Calu3 (cell line): ENCODE results near the gene CNTNAP2. TPM values are rescaled to one million over a fixed set of nuclear protein-coding genes. Genes with fewer than 3 reads are reported as not detected.

Source experiments
- BruUV-seq: library from RNA; stranded (reverse); fragments of 400-500 nt; replicated peaks from 2 replicates; lab custom pipeline; 2021; lab: Mats Ljungman, UMichigan
- CTCF ChIA-PET: fragments of 300-600 bp; sonication (Branson Sonifier 250); formaldehyde crosslinking; loops from one replicate; lab custom pipeline; 2022; ENCODE audit warnings: antibody characterized with exemption; lab: Charles Lee
- DNase-seq: peaks from one replicate; pipeline ENCODE4 v3.0.0; 2022
- H3K27ac Mint-ChIP-seq: one replicate; pipeline ENCODE4 v1.8.0; 2022; ENCODE audit warnings: mixed read lengths; ENCODE audit not compliant: unreplicated experiment
- H3K27me3 Mint-ChIP-seq: one replicate; pipeline ENCODE4 v1.8.0; 2022; ENCODE audit warnings: mixed read lengths; ENCODE audit not compliant: unreplicated experiment
- H3K36me3 Mint-ChIP-seq: one replicate; pipeline ENCODE4 v1.8.0; 2022; ENCODE audit warnings: mild to moderate bottlenecking, moderate library complexity, mixed read lengths; ENCODE audit not compliant: insufficient read depth, unreplicated experiment
- H3K4me1 Mint-ChIP-seq: one replicate; pipeline ENCODE4 v1.8.0; 2022; ENCODE audit warnings: mild to moderate bottlenecking, low read depth, mixed read lengths; ENCODE audit not compliant: unreplicated experiment
- H3K4me3 Mint-ChIP-seq: one replicate; pipeline ENCODE4 v1.8.0; 2022; ENCODE audit warnings: mild to moderate bottlenecking, low read depth, moderate library complexity, mixed read lengths; ENCODE audit not compliant: unreplicated experiment
- H3K9me3 Mint-ChIP-seq: one replicate; pipeline ENCODE4 v1.8.0; 2022; ENCODE audit warnings: low read depth, mixed read lengths; ENCODE audit not compliant: unreplicated experiment
- intact Hi-C: fragments of 100-400 bp; cut with micrococcal nuclease; formaldehyde crosslinking; loops from one replicate; pipeline ENCODE4 v1.10.0; 2022; ENCODE audit not compliant: unreplicated experiment
- total RNA-seq: library from RNA; stranded (reverse); gene quantifications from 2 replicates; pipeline ENCODE4 v1.2.3, GENCODE V29; 2022
- TF ChIP-seq, protein P1 (sequence below): fragments of 200-600 bp; IDR thresholded peaks from one replicate; pipeline ENCODE4 v1.8.0; 2022; ENCODE audit warnings: antibody characterized with exemption; ENCODE audit not compliant: unreplicated experiment

CNTNAP2 gene
- total RNA-seq, 1 experiment from 2014 or later, result 1.1 TPM

DNA sequence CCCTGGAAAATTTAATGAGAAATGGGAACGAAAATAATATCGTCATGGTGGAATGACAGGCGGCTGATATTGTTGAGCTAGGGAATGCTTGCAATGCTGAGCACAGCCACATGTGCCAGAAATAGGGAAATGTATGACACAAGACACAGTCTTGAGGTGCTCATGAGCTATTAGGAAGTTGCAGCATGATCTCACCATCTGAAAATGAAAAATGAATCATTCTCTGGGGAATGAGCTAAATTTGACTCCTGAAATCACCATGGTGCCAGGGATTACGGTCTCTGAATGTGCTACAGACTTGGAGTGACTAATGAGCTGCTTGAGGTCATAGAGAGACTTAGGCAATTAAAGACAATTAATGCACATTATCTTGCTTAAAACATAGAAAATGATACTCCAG lies 845.0 kb downstream of the CNTNAP2 start:
- H3K4me1 Mint-ChIP-seq, result no peaks in the 10 kb centered on the region
- no peaks in the 10 kb centered on the region for H3K27me3 Mint-ChIP-seq
- no TSS peak for BruUV-seq
- H3K27ac Mint-ChIP-seq, result no peak overlapping the region
- intact Hi-C loops, result no loop called here
- TF ChIP-seq, protein P1, sequence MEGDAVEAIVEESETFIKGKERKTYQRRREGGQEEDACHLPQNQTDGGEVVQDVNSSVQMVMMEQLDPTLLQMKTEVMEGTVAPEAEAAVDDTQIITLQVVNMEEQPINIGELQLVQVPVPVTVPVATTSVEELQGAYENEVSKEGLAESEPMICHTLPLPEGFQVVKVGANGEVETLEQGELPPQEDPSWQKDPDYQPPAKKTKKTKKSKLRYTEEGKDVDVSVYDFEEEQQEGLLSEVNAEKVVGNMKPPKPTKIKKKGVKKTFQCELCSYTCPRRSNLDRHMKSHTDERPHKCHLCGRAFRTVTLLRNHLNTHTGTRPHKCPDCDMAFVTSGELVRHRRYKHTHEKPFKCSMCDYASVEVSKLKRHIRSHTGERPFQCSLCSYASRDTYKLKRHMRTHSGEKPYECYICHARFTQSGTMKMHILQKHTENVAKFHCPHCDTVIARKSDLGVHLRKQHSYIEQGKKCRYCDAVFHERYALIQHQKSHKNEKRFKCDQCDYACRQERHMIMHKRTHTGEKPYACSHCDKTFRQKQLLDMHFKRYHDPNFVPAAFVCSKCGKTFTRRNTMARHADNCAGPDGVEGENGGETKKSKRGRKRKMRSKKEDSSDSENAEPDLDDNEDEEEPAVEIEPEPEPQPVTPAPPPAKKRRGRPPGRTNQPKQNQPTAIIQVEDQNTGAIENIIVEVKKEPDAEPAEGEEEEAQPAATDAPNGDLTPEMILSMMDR, result no peak
- H3K36me3 Mint-ChIP-seq, result no peaks in the 10 kb centered on the region
- CTCF ChIA-PET, result no interaction called here
- DNase-seq, result no peak
- no peak overlapping the region for H3K4me3 Mint-ChIP-seq
- peaks cover 9% of the 10 kb centered on the region for H3K9me3 Mint-ChIP-seq

DNA sequence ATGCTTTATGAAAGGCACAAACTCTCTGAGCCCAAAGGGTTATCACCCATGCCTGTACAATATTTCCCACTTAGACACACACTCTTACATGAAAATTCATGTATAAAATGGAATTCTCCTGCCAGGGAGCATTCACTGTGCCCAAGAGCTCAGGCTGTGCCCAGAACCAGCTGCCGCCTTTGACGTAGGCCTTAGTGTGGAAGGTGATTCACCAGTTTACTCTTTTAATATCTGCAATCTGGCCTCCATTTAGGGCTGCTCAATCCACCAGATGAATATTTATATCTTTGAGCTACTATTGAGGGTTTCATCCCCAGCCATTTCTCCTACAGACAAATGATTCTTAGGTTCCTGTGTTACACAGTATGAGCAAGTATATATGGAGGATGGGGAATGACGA lies 849.7 kb downstream of the CNTNAP2 start:
- Mint-ChIP-seq H3K4me1 (no peaks in the 10 kb centered on the region), H3K27ac (no peak overlapping the region), H3K27me3 (no peaks in the 10 kb centered on the region), H3K4me3 (no peak overlapping the region), H3K36me3 (no peaks in the 10 kb centered on the region), H3K9me3 (peaks cover 3% of the 10 kb centered on the region)
- CTCF ChIA-PET, result no interaction called here
- BruUV-seq, result no TSS peak
- TF ChIP-seq, protein P1, result no peak
- DNase-seq, result no peak
- intact Hi-C loops, result no loop called here

DNA sequence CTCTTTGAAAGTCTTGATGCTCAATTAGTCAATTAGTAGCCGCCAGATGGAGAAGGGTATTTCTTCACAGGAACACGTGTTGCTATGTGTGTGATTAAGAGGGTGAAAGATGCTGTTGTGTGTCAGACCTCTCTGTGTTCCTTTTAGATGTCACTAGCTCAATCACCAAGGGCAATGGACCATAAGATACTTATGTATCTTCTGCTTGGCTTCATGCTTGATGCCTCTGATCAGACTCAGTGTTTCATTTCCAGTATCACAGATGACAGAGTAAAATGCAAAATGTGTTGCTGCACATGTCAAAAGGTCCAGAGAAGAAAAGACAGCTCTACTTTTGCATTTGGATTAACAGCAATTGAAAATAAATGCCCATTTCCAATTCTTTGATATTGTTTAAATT lies 865.9 kb downstream of the CNTNAP2 start:
- Mint-ChIP-seq H3K27ac (no peak overlapping the region), H3K9me3 (peaks cover 17% of the 10 kb centered on the region), H3K4me3 (no peak overlapping the region), H3K36me3 (no peaks in the 10 kb centered on the region), H3K27me3 (no peaks in the 10 kb centered on the region), H3K4me1 (no peaks in the 10 kb centered on the region)
- CTCF ChIA-PET, result interaction anchor here (0.6 kb wide), 1 partner anchor 1520 kb away, joined by 3 read pairs; no protein-coding TSS in a partner anchor
- BruUV-seq, result no TSS peak
- no peak for DNase-seq
- intact Hi-C loops, result no loop called here
- TF ChIP-seq, protein P1, result no peak

DNA sequence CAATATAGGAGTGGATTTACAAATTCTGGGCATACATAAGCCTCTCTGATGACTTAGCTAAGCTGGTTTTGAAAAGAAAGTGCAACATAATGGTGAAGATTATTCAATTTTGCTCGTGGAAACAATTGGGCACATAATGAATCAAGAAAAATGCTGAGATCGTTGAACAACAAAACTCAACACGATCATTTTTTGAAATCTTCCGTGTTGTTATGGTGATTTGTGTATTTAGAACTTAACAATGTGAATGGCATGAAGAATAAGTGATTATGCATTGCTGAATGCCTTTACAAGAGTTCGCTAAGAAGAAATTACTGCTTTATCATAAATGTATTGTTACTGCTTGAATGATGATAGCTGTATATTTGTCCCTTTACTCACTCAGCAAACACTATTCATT lies 875.0 kb downstream of the CNTNAP2 start:
- Mint-ChIP-seq H3K4me3 (no peak overlapping the region), H3K4me1 (no peaks in the 10 kb centered on the region), H3K27ac (no peak overlapping the region), H3K36me3 (no peaks in the 10 kb centered on the region), H3K27me3 (no peaks in the 10 kb centered on the region), H3K9me3 (peaks cover 13% of the 10 kb centered on the region)
- BruUV-seq, result no TSS peak
- no peak for DNase-seq
- intact Hi-C loops, result no loop called here
- TF ChIP-seq, protein P1, result no peak
- CTCF ChIA-PET, result no interaction called here
